ENCODE data around the gene UBAP2. TPM values are rescaled to one million over a fixed set of nuclear protein-coding genes. Genes with fewer than 3 reads are reported as not detected.

Gene UBAP2
- total RNA-seq, 1 experiment from 2014 or later = 60.8 TPM

DNA sequence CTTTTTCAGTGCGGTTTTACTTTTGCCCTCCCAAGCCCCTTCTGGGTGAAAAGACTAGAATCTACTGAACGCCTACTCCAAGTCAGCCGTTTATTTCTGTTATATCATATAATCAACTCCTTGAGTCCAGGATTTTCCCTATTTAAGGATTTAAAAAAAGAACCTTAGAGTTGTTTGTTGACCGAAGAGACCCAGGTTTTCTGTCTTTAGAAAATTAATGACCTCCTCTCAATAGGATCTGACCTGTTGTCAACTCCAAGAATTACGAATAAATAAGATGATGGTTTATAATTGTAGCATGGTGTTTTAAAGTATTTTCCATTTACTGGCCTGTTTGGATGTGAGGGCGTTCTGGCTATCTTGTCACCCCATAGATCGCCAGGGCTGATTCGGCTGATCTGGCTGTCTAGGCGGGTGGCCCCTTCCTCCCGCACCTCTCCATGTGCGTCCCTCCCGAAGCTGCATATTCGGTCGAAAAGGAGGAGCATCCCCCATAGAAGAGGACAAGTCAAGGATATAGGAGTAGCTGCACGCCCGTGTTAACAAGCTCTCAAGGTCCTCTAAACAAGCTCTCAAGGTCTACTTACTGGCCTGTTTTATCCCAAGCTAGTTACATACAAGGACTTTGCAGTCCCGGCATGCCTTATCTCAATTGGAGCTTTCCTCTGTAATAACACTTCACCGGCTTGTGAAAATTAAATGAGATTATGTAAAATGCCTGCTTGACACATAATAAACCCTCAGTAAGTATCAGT, 1.1 kb upstream of the UBAP2 start:
- Histone ChIP-seq H3K9me3 (ENCODE audit: control insufficient read depth, low read depth, low read length) (no peaks in the 10 kb centered on the region), H2BK15ac (ENCODE audit: low read depth, low read length) (no peak overlapping the region), H3K56ac (ENCODE audit: insufficient read length, low read depth, low read length) (no peak overlapping the region), H2AK5ac (ENCODE audit: insufficient read length, low read length) (no peak overlapping the region), H4K5ac (ENCODE audit: insufficient read length, low read depth, low read length) (no peak overlapping the region), H2BK5ac (ENCODE audit: insufficient read length, low read length) (no peak overlapping the region), H4K20me1 (ENCODE audit: control insufficient read depth, insufficient read depth, insufficient read length) (no peaks in the 10 kb centered on the region), H3K18ac (ENCODE audit: insufficient read length, low read depth, low read length) (peak overlapping the region; percentile 22), H3K4me1 (ENCODE audit: insufficient read depth, low read length) (0 out of 2 replicates have a peak, but pooled peaks cover 5% of the 10 kb centered on the region), H3K23me2 (ENCODE audit: insufficient read length, low read depth, low read length, poor library complexity, severe bottlenecking) (peaks cover 4% of the 10 kb centered on the region), H3T11ph (ENCODE audit: low read length) (no peak overlapping the region), H2BK20ac (ENCODE audit: low read depth, low read length, poor library complexity, severe bottlenecking) (no peak overlapping the region), H3K79me1 (ENCODE audit: insufficient read depth, low read depth, low read length, poor library complexity, severe bottlenecking) (no peaks in the 10 kb centered on the region), H4K8ac (replicated peaks; ENCODE audit: insufficient read length, low read depth, low read length) (no peak overlapping the region), H3K23ac (ENCODE audit: insufficient read length, low read depth, low read length) (no peak overlapping the region), H2BK12ac (ENCODE audit: insufficient read length, low read depth, low read length) (no peak overlapping the region), H3K79me2 (ENCODE audit: insufficient read depth, low read length) (peaks cover 28% of the 10 kb centered on the region; the same call in 1 of the 2 replicates), H3K4ac (ENCODE audit: low read depth, low read length) (no peak overlapping the region), H2BK120ac (ENCODE audit: low read depth, low read length, poor library complexity, severe bottlenecking) (no peak overlapping the region), H3K14ac (ENCODE audit: insufficient read depth, low read length) (peak overlapping the region; percentile 10; the same call in 1 of the 2 replicates), H3K27me3 (ENCODE audit: insufficient read depth, low read length) (no peaks in the 10 kb centered on the region), H3K27ac (ENCODE audit: insufficient read length, low read depth, low read length) (no peak overlapping the region), H4K91ac (ENCODE audit: insufficient read length, low read depth, low read length) (no peak overlapping the region), H3K9ac (ENCODE audit: extremely low read depth, insufficient read length, low read length) (peak overlapping the region; percentile 49), H2AFZ (ENCODE audit: low read length) (no peak overlapping the region), H3K4me2 (ENCODE audit: insufficient read depth, insufficient read length, low read length) (peak overlapping the region; percentile 87)
- peaks cover 28 to 34% of the 10 kb centered on the region in 2 experiments for H3K4me1 Mint-ChIP-seq
- no peaks in the 10 kb centered on the region; the same call in none of the 2 replicates for H3K27me3 Mint-ChIP-seq (ENCODE audit: low read depth)
- TF ChIP-seq, protein P1, sequence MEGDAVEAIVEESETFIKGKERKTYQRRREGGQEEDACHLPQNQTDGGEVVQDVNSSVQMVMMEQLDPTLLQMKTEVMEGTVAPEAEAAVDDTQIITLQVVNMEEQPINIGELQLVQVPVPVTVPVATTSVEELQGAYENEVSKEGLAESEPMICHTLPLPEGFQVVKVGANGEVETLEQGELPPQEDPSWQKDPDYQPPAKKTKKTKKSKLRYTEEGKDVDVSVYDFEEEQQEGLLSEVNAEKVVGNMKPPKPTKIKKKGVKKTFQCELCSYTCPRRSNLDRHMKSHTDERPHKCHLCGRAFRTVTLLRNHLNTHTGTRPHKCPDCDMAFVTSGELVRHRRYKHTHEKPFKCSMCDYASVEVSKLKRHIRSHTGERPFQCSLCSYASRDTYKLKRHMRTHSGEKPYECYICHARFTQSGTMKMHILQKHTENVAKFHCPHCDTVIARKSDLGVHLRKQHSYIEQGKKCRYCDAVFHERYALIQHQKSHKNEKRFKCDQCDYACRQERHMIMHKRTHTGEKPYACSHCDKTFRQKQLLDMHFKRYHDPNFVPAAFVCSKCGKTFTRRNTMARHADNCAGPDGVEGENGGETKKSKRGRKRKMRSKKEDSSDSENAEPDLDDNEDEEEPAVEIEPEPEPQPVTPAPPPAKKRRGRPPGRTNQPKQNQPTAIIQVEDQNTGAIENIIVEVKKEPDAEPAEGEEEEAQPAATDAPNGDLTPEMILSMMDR (conservative IDR thresholded peaks at IDR 0.05) = no peak
- H3K27ac Mint-ChIP-seq = peak overlapping the region; percentile 100; a peak in 6 of 7 replicates
- peak overlapping the region; percentile 97 to 99 for H3K4me3 Mint-ChIP-seq
- no CpG with 5 or more reads among the region's 18 CpGs for WGBS (ENCODE audit: extremely low coverage, insufficient read length, low lambda C conversion rate)
- DNase-seq = peak; percentile 38
- peaks cover 0 to 4% (median 4%) of the 10 kb centered on the region in 3 experiments; a peak in 2 of 7 replicates for H3K36me3 Mint-ChIP-seq (ENCODE audit: insufficient read depth in 1 of 3, low read depth in 3 of 3)
- H3K9me3 Mint-ChIP-seq = no peaks in the 10 kb centered on the region; a peak in 2 of 5 replicates

Data from H9 (cell line).